Muscle layer of duodenum (tissue), 2 donors: ENCODE results near the gene TSR3.
A peak's percentile ranks its signal among the peaks of the same experiment; 100 is the strongest.

Source experiments
- H3K27ac ChIP-seq: one replicate; pipeline ENCODE4 v1.7.0; 2013; ENCODE audit warnings: mild to moderate bottlenecking, low read length
- H3K27me3 ChIP-seq: one replicate; pipeline ENCODE4 v1.7.0; 2013; ENCODE audit warnings: low read depth, mild to moderate bottlenecking, control low read depth, low read length
- H3K36me3 ChIP-seq, 2 donors: one replicate each; pipeline ENCODE4 v1.7.0; 2013; ENCODE audit warnings: low read length in 2 of 2, control low read depth in 1 of 2, mild to moderate bottlenecking in 1 of 2; ENCODE audit not compliant: insufficient read depth in 2 of 2, control insufficient read depth in 1 of 2
- H3K4me1 ChIP-seq, 2 donors: one replicate each; pipeline ENCODE4 v1.7.0; 2013; ENCODE audit warnings: low read length in 2 of 2, mild to moderate bottlenecking in 2 of 2, control low read depth in 1 of 2, moderate library complexity in 1 of 2; ENCODE audit not compliant: insufficient read depth in 2 of 2, control insufficient read depth in 1 of 2
- H3K4me3 ChIP-seq, 2 donors: one replicate each; pipeline ENCODE4 v1.7.0; 2013; ENCODE audit warnings: low read length in 2 of 2, low read depth in 1 of 2, mild to moderate bottlenecking in 1 of 2
- H3K9me3 ChIP-seq, 2 donors: one replicate each; pipeline ENCODE4 v1.7.0; 2013; ENCODE audit warnings: low read length in 2 of 2, control low read depth in 1 of 2, mild to moderate bottlenecking in 1 of 2; ENCODE audit not compliant: control insufficient read depth in 1 of 2
- donor health status: healthy.

TSR3 gene

GRCh38 chr16:1317479-1318267 lies 34.0 kb downstream of the TSR3 start:
- Histone ChIP-seq H3K27ac (no peak overlapping the region), H3K9me3 (no peaks in the 10 kb centered on the region), H3K27me3 (no peaks in the 10 kb centered on the region), H3K36me3 (peaks cover 47 to 83% of the 10 kb centered on the region in 2 donors), H3K4me3 (no peak overlapping the region), H3K4me1 (peaks cover 0 to 20% of the 10 kb centered on the region in 2 donors)

GRCh38 chr16:1316033-1316405 lies 35.7 kb downstream of the TSR3 start:
- no peaks in the 10 kb centered on the region for H3K9me3 ChIP-seq
- peaks cover 7 to 37% of the 10 kb centered on the region in 2 donors for H3K4me1 ChIP-seq
- peaks cover 50 to 73% of the 10 kb centered on the region in 2 donors for H3K36me3 ChIP-seq
- no peak overlapping the region for H3K4me3 ChIP-seq
- H3K27me3 ChIP-seq, result no peaks in the 10 kb centered on the region
- no peak overlapping the region for H3K27ac ChIP-seq

DNA sequence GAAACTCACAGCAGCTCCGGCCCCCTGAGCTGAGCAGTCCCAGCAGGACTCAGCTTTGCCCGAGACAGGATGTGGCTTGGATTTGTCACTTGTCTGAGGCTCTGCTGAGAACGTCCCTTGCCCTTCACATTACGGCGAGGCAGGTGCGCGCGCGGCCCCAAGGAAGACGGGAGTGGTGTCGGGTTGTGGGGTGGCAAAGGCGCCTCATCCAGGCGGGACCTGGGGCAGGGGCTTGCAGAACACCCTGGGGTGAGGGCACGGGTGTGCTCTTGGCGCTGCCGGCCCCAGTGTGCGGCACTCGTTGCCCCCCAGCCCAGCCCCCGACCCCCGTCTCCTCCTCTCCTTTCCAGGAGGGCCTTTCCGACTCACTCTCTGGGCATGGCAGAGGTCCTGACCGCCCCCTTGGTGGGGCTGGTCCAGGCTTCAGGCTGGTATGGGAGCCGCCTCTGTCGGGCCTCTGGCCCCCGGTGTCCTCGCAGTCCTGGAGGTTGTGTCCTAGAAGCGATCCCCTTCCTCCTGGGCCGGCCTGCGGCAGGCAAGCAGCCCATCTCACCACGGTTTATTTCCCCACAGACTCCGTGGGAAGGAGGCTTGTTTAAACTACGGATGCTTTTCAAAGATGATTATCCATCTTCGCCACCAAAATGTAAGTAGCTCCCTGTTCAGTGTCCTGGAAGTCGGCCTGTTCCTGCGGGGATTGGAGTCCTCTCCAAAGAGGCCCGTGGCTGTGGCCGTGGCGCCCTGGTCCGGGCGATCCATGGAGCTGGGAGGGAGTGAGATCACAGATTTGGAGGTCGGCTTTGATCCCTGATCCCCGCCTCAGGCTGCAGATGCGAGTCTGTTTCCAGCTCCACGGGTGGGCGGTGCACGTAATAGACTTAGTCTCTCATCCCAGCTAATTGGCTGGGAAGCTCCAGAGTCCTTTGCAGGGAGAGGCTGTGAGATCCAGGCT lies 36.3 kb downstream of the TSR3 start:
- Histone ChIP-seq H3K4me3 (no peak overlapping the region), H3K9me3 (no peaks in the 10 kb centered on the region), H3K27me3 (no peaks in the 10 kb centered on the region), H3K4me1 (peaks cover 10 to 43% of the 10 kb centered on the region in 2 donors), H3K27ac (no peak overlapping the region), H3K36me3 (peaks cover 49 to 67% of the 10 kb centered on the region in 2 donors)

DNA sequence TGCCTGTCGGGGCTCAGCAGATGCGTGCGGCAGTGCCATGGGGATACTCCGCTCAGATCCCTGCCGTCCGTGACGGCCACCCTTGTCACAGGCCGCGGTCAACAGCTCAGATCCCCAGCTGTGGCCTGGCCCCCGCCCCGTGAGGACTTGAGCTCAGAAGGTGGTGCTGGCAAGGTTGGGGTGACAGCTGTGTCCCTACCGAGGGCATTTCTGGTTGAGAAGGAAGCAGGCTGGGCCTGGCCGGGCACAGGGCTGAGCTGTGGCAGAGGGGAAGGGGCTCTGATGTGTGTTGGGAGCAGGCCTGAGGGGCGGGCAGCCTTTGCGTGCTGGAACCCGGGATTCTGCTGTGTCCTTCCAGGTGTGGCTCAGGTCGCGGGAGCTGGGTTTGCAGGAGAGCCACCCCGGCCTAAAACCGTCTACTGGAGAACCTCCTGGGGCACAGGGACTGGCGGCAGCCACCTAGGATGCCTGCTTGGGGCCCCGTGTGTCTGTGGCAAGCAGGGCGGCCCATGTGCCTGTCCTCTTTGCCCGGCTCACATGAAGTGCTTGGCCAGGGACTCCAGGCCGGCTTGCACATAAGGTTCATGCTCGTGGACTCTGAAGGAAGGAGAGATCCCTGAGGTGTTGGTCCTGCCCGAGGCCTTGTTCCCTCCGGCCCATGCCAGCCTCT lies 37.1 kb downstream of the TSR3 start:
- Histone ChIP-seq H3K27ac (no peak overlapping the region), H3K36me3 (peaks cover 41 to 59% of the 10 kb centered on the region in 2 donors), H3K4me3 (no peak overlapping the region), H3K9me3 (no peaks in the 10 kb centered on the region), H3K4me1 (peaks cover 10 to 48% of the 10 kb centered on the region in 2 donors), H3K27me3 (no peaks in the 10 kb centered on the region)

GRCh38 chr16:1313721-1314369 lies 37.8 kb downstream of the TSR3 start:
- peaks cover 35 to 52% of the 10 kb centered on the region in 2 donors for H3K36me3 ChIP-seq

GRCh38 chr16:1312903-1313302 lies 38.8 kb downstream of the TSR3 start:
- Histone ChIP-seq H3K27me3 (no peaks in the 10 kb centered on the region), H3K36me3 (peaks cover 27 to 42% of the 10 kb centered on the region in 2 donors), H3K4me1 (peaks cover 10 to 48% of the 10 kb centered on the region in 2 donors), H3K27ac (no peak overlapping the region), H3K4me3 (peak overlapping the region in 1 of 2 donors; percentile 92), H3K9me3 (no peaks in the 10 kb centered on the region)

More at GRCh38 chr16:1313721-1314369, 37.8 kb downstream of the TSR3 start:
- no peaks in the 10 kb centered on the region for H3K9me3 ChIP-seq
- H3K27me3 ChIP-seq, result no peaks in the 10 kb centered on the region
- H3K27ac ChIP-seq, result no peak overlapping the region
- H3K4me3 ChIP-seq, result no peak overlapping the region
- H3K4me1 ChIP-seq, result peaks cover 10 to 48% of the 10 kb centered on the region in 2 donors

GRCh38 chr16:1312467-1312816 lies 39.2 kb downstream of the TSR3 start:
- no peak overlapping the region for H3K27ac ChIP-seq
- H3K27me3 ChIP-seq, result no peaks in the 10 kb centered on the region
- H3K4me3 ChIP-seq, result peak overlapping the region in 1 of 2 donors; percentile 92
- no peaks in the 10 kb centered on the region for H3K9me3 ChIP-seq
- H3K4me1 ChIP-seq, result peaks cover 10 to 48% of the 10 kb centered on the region in 2 donors
- H3K36me3 ChIP-seq, result peaks cover 22 to 38% of the 10 kb centered on the region in 2 donors

DNA sequence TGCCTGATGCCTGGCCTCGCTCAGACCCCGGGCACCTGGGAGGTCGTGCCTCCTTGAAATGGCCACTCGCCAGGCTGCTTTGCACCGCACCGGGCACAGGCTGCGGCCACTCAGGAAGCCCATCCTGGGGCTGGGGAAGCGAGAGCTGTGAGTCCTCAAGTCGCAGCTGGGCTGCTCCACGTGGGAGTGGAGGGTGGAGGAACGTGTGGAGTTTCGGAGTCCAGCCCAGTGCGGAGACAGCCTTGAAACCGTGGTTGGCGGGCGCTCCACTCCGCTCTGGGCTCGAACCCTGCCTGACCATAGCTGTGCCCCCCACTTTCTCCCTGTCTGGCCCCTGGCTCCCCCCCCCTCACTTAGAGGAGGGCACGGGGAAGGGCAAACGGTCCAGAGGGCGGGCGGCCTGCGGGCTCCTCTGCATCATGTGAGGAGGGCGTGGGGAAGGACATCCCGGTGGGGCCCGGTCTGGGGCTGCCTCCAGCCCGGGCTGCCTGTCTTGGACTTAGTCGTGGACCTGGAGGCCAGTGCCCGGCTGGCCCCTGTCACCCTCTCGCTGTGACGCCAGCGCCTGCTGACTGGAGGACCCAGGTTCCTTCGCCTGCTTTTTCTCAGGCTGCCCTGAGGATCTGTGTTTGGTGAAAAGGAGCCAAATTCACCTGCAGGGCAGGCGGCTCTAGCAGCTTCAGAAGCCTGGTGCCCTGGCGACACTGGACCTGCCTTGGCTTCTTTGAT lies 39.8 kb downstream of the TSR3 start:
- Histone ChIP-seq H3K4me3 (peak overlapping the region; percentile 81 to 92), H3K36me3 (peaks cover 18 to 32% of the 10 kb centered on the region in 2 donors)

DNA sequence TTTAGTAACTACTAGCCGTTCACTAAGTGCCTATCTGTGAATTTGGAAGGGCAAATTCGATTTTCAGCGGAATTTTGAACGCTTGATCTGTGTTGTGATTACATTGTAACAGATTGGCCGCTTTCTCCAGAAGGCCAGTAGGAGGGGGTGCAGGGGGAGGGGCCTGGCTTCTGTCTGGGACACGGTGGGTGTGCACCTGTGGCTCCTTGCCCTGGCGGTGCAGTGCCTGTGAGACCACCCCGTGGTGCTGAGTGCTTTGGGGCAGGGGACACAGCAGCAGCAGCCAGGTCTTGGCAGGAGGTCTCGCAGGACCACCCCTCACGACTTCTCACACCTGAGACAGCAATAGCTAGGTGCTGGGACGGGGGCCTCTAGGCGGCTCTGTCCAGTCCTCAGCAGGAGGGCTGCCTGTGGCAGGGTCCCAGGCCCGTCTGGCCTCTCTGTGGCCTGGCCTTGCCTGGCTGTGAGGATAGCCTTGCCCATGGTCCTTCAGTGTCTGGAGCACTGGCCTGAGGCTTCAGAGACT lies 40.4 kb downstream of the TSR3 start:
- Histone ChIP-seq H3K4me3 (peak overlapping the region; percentile 81 to 92), H3K36me3 (peaks cover 13 to 27% of the 10 kb centered on the region in 2 donors), H3K27ac (peak overlapping the region; percentile 8), H3K4me1 (peaks cover 10 to 48% of the 10 kb centered on the region in 2 donors), H3K9me3 (no peaks in the 10 kb centered on the region), H3K27me3 (no peaks in the 10 kb centered on the region)

More for the DNA sequence above, 39.8 kb downstream of the TSR3 start:
- Histone ChIP-seq H3K27me3 (no peaks in the 10 kb centered on the region), H3K9me3 (no peaks in the 10 kb centered on the region), H3K4me1 (peaks cover 10 to 48% of the 10 kb centered on the region in 2 donors), H3K27ac (peak overlapping the region; percentile 8)

DNA sequence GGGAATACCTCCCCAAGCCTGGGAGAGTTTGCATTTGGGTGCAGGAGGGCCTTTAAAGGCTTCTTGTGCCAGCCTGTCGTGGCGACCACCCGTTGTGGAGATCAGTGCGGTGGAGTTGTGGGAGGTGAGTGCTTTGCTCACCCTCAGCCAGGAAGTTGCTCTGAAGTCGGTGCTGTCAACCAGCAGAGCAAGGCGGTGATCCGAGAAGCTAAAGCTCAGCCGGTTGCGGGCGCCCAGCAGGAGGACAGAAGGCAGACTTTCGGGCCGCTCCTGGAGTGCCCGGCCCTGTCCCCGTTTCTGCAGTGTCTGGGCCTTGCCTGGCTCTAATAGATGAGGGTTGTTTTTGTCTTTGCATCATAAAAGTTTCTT lies 40.9 kb downstream of the TSR3 start:
- H3K27me3 ChIP-seq, result no peaks in the 10 kb centered on the region
- peak overlapping the region; percentile 8 for H3K27ac ChIP-seq
- peaks cover 9 to 22% of the 10 kb centered on the region in 2 donors for H3K36me3 ChIP-seq
- H3K9me3 ChIP-seq, result no peaks in the 10 kb centered on the region
- H3K4me1 ChIP-seq, result peaks cover 10 to 48% of the 10 kb centered on the region in 2 donors
- H3K4me3 ChIP-seq, result peak overlapping the region; percentile 81 to 92
